GM12878 (cell line): Measurements from ENCODE around the gene CALHM3.

Source experiments
- CBFB ChIP-seq: IDR thresholded peaks from 2 replicates; pipeline ENCODE4 v1.6.1; 2016; ENCODE audit warnings: antibody characterized with exemption, low read depth
- CBX5 ChIP-seq: sonication (generic); IDR thresholded peaks from 2 replicates; pipeline ENCODE4 v1.6.1; 2016; ENCODE audit warnings: low read depth, moderate library complexity, mild to moderate bottlenecking, inconsistent platforms
- CTCF ChIP-seq, 3 experiments: IDR thresholded peaks in 2 of 3; conservative IDR thresholded peaks in 1 of 3; 2 replicates each; pipeline ENCODE4 v1.5.1; 2011; ENCODE audit warnings: low read depth in 3 of 3, low read length in 3 of 3, mild to moderate bottlenecking in 3 of 3, control low read depth in 2 of 3, moderate library complexity in 2 of 3, inconsistent platforms in 1 of 3, mixed read lengths in 1 of 3; ENCODE audit not compliant: control insufficient read depth in 2 of 3, insufficient read depth in 1 of 3; ENCODE audit errors: extremely low read depth in 1 of 3
- CUX1 ChIP-seq: IDR thresholded peaks from 2 replicates; pipeline ENCODE4 v1.6.1; 2012; ENCODE audit warnings: improper control_type of control experiment, low read depth, low read length; ENCODE audit not compliant: insufficient replicate concordance
- ETV6 ChIP-seq, 2 experiments: fragments of 450-650 bp in 1 of 2; IDR thresholded peaks in 1 of 2; conservative IDR thresholded peaks in 1 of 2; 2 replicates each; pipeline ENCODE4 v1.6.1; 2014; ENCODE audit warnings: antibody characterized with exemption in 1 of 2, borderline replicate concordance in 1 of 2, low read depth in 1 of 2, mild to moderate bottlenecking in 1 of 2, moderate library complexity in 1 of 2
- GABPA ChIP-seq: IDR thresholded peaks from 2 replicates; pipeline ENCODE4 v1.6.1; 2014; ENCODE audit warnings: antibody characterized with exemption, low read depth, mild to moderate bottlenecking, inconsistent platforms
- MXI1 ChIP-seq: fragments of 150-350 bp; IDR thresholded peaks from 2 replicates; pipeline ENCODE4 v1.6.1; 2011; ENCODE audit warnings: low read depth, mild to moderate bottlenecking, inconsistent platforms, low read length, improper control_type of control experiment
- POLR2A ChIP-seq: IDR thresholded peaks from 2 replicates; pipeline ENCODE4 v1.6.1; 2011; ENCODE audit warnings: low read depth, mild to moderate bottlenecking, low read length
- POLR2AphosphoS5 ChIP-seq: IDR thresholded peaks from 2 replicates; pipeline ENCODE4 v1.6.1; 2011; ENCODE audit warnings: mild to moderate bottlenecking, low read length, inconsistent platforms
- SMARCA5 ChIP-seq: fragments of 450-650 bp; IDR thresholded peaks from 2 replicates; pipeline ENCODE4 v1.6.1; 2017; ENCODE audit warnings: mild to moderate bottlenecking

GRCh38 chr10:103431902-103432301 lies 47.1 kb downstream of the CALHM3 start:
- TF ChIP-seq CTCF (IDR thresholded peaks at IDR 0.05 in 2 of 3, conservative IDR thresholded peaks at IDR 0.05 in 1 of 3; ENCODE audit: control insufficient read depth in 2 of 3, extremely low read depth in 1 of 3, insufficient read depth in 1 of 3, low read depth in 3 of 3, low read length in 3 of 3) (no peak), SMARCA5 (no peak), CBX5 (no peak), MXI1 (no peak), GABPA (no peak), CUX1 (no peak), POLR2AphosphoS5 (no peak), POLR2A (no peak), ETV6 (conservative IDR thresholded peaks at IDR 0.05 in 1 of 2, IDR thresholded peaks at IDR 0.05 in 1 of 2; ENCODE audit: borderline replicate concordance in 1 of 2, low read depth in 1 of 2) (no peak), CBFB (no peak)
